Fibroblast of lung (primary cell): Measurements from ENCODE around the gene PVR. TPM values are rescaled to one million over a fixed set of nuclear protein-coding genes. Genes with fewer than 3 reads are reported as not detected.

Source experiments
- DNase-seq, 2 donors: peaks; one replicate each; pipeline versions ENCODE4 v3.0.0 to v3.0.0-alpha.2; 2010; ENCODE audit warnings: low read depth in 2 of 2
- H2AFZ ChIP-seq: 2 replicates; pipeline ENCODE4 v1.5.1; 2012; ENCODE audit warnings: low read length, control low read depth, inconsistent platforms
- H3K27ac ChIP-seq: 2 replicates; pipeline ENCODE4 v1.5.1; 2011; ENCODE audit warnings: low read length, control low read depth; ENCODE audit not compliant: insufficient read depth
- H3K27me3 ChIP-seq: 2 replicates; pipeline ENCODE4 v1.5.1; 2011; ENCODE audit warnings: mild to moderate bottlenecking, low read length; ENCODE audit not compliant: control insufficient read depth, insufficient read depth
- H3K36me3 ChIP-seq: 2 replicates; pipeline ENCODE4 v1.5.1; 2011; ENCODE audit warnings: low read length; ENCODE audit not compliant: control insufficient read depth, insufficient read depth
- H3K4me1 ChIP-seq: 2 replicates; pipeline ENCODE4 v1.5.1; 2011; ENCODE audit warnings: low read length; ENCODE audit not compliant: control insufficient read depth, insufficient read depth; ENCODE audit errors: extremely low read depth
- H3K4me2 ChIP-seq: 2 replicates; pipeline ENCODE4 v1.5.1; 2011; ENCODE audit warnings: low read length, control low read depth; ENCODE audit not compliant: insufficient read depth; ENCODE audit errors: extremely low read depth
- H3K4me3 ChIP-seq, 4 experiments: fragments of 200-600 bp in 1 of 4; sonication (generic) in 1 of 4; replicated peaks in 1 of 4; 2 replicates each; pipeline ENCODE4 v1.5.1; 2011 to 2016; ENCODE audit warnings: low read length in 4 of 4, low read depth in 3 of 4, mild to moderate bottlenecking in 3 of 4, control low read depth in 2 of 4, inconsistent platforms in 1 of 4, mixed read lengths in 1 of 4; ENCODE audit not compliant: insufficient read depth in 1 of 4; ENCODE audit errors: control extremely low read depth in 1 of 4
- H3K79me2 ChIP-seq: 2 replicates; pipeline ENCODE4 v1.5.1; 2012; ENCODE audit warnings: mild to moderate bottlenecking, low read length, inconsistent platforms; ENCODE audit not compliant: control insufficient read depth, insufficient read depth
- H3K9ac ChIP-seq: 2 replicates; pipeline ENCODE4 v1.5.1; 2011; ENCODE audit warnings: mild to moderate bottlenecking, low read length, control low read depth; ENCODE audit not compliant: insufficient read depth
- H3K9me3 ChIP-seq: 2 replicates; pipeline ENCODE4 v1.5.1; 2012; ENCODE audit warnings: low read depth, low read length; ENCODE audit not compliant: control insufficient read depth, insufficient read depth
- H4K20me1 ChIP-seq: 2 replicates; pipeline ENCODE4 v1.5.1; 2011; ENCODE audit warnings: low read length; ENCODE audit not compliant: control insufficient read depth, insufficient read depth; ENCODE audit errors: extremely low read depth
- EZH2 ChIP-seq: IDR thresholded peaks from 2 replicates; pipeline ENCODE4 v1.5.1; 2012; ENCODE audit warnings: low read length, control low read depth, mild to moderate bottlenecking; ENCODE audit errors: missing control alignments
- polyA plus RNA-seq, 2 donors: library from polyadenylated mRNA; depleted of rRNA in 1 of 2; stranded (reverse) in 1 of 2; unstranded in 1 of 2; fragments of >200 nt; gene quantifications; 2 replicates each; pipeline ENCODE4 v1.2.1, GENCODE V29; 2011 to 2012; ENCODE audit warnings: missing spikeins in 1 of 2
- total RNA-seq: library from RNA; depleted of rRNA; stranded (reverse); fragments of >200 nt; gene quantifications from 2 replicates; pipeline ENCODE4 v1.2.1, GENCODE V29; 2014
- TF ChIP-seq, protein P1 (sequence below), 2 donors: IDR thresholded peaks in 1 of 2; conservative IDR thresholded peaks in 1 of 2; 1 replicate in 1 of 2; 2 replicates in 1 of 2; pipeline ENCODE4 v1.5.1; 2011 to 2012; ENCODE audit warnings: low read length in 2 of 2, control low read depth in 1 of 2, inconsistent platforms in 1 of 2, low read depth in 1 of 2, mild to moderate bottlenecking in 1 of 2

Gene PVR
- total and polyA plus RNA-seq, 2 donors (not counting 1 experiment from before 2014, with no cell fraction given): 229 to 230 TPM

DNA sequence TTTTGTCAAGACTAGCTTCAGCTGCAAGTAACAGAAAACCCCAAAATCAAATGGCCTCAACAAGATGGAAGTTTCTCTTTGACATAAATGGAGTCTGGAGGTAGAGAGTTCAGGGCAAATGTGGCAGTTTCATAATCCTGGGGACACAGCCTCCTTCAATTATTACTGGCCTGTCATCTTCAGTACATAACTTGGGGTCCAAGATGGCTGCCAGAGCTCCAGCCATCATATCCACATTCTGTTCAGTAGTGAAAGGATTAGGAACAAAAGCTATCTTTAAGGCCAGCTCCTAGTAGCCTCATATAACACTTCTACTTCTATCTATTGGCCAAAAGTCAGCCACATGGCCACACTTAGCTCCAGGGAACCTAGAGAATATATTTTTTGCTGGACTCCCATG, 45.4 kb upstream of the PVR start:
- no peaks in the 10 kb centered on the region for H3K36me3 ChIP-seq
- H3K4me1 ChIP-seq: peaks cover 8% of the 10 kb centered on the region
- H3K27ac ChIP-seq: no peak overlapping the region
- no peaks in the 10 kb centered on the region for H3K27me3 ChIP-seq
- no peak overlapping the region for H3K4me3 ChIP-seq
- no peak for TF ChIP-seq EZH2
- TF ChIP-seq, protein P1, sequence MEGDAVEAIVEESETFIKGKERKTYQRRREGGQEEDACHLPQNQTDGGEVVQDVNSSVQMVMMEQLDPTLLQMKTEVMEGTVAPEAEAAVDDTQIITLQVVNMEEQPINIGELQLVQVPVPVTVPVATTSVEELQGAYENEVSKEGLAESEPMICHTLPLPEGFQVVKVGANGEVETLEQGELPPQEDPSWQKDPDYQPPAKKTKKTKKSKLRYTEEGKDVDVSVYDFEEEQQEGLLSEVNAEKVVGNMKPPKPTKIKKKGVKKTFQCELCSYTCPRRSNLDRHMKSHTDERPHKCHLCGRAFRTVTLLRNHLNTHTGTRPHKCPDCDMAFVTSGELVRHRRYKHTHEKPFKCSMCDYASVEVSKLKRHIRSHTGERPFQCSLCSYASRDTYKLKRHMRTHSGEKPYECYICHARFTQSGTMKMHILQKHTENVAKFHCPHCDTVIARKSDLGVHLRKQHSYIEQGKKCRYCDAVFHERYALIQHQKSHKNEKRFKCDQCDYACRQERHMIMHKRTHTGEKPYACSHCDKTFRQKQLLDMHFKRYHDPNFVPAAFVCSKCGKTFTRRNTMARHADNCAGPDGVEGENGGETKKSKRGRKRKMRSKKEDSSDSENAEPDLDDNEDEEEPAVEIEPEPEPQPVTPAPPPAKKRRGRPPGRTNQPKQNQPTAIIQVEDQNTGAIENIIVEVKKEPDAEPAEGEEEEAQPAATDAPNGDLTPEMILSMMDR (conservative IDR thresholded peaks at IDR 0.05 in 1 of 2, IDR thresholded peaks at IDR 0.05 in 1 of 2; ENCODE audit: low read depth in 1 of 2, low read length in 2 of 2): no peak
- H4K20me1 ChIP-seq: no peaks in the 10 kb centered on the region
- H3K4me2 ChIP-seq: no peak overlapping the region
- no peaks in the 10 kb centered on the region for H3K9me3 ChIP-seq
- H2AFZ ChIP-seq: no peak overlapping the region
- no peak overlapping the region for H3K9ac ChIP-seq
- no peaks in the 10 kb centered on the region for H3K79me2 ChIP-seq
- no peak for DNase-seq

DNA sequence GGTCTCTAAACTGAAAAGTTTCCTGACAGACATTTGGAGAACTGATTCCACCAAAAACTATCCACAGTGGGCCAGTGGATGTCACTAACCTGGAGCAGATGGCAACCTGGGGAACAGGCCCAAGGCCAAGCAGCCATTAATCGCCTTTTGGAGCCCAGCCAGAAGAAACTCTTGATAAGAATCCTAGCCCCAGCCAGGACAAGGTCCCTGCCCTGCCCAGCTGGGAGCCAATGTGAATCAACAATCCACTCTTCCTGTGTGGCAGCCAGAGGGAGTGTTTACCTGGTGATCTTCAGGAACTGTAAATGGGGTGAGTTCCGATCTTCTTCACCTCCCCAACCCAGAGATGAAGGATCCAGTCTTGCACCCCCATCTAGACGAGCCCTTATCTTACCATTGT, 44.8 kb upstream of the PVR start:
- no peak overlapping the region for H2AFZ ChIP-seq
- TF ChIP-seq, protein P1 (conservative IDR thresholded peaks at IDR 0.05 in 1 of 2, IDR thresholded peaks at IDR 0.05 in 1 of 2; ENCODE audit: low read depth in 1 of 2, low read length in 2 of 2): no peak
- TF ChIP-seq EZH2: no peak

DNA sequence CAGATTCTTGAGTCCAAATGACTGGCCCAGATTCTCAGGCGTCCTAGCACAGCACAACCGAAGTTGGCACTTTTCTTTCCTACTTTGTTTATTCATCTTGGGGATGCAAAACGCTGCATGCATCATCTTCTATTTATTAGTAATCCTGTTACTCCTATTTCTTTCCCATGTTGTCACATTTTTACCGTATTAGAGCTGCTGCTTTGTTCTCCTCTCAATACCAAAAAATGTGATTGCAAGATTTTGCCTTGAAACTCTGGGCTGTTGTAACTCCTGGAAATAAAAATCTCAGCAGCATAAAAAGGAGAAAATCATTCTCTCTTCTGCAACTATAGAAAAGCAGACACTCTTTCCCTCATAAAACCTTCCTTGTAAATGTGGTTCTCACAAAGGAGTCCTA, 43.2 kb upstream of the PVR start:
- H3K27ac ChIP-seq: no peak overlapping the region
- peaks cover 18% of the 10 kb centered on the region for H3K4me1 ChIP-seq
- H3K36me3 ChIP-seq: no peaks in the 10 kb centered on the region
- no peak overlapping the region for H3K4me3 ChIP-seq
- peak in 1 of 2 donors; percentile 58 for DNase-seq
- H3K27me3 ChIP-seq: no peaks in the 10 kb centered on the region
- no peak overlapping the region for H2AFZ ChIP-seq
- no peaks in the 10 kb centered on the region for H4K20me1 ChIP-seq
- TF ChIP-seq EZH2: no peak
- TF ChIP-seq, protein P1 (conservative IDR thresholded peaks at IDR 0.05 in 1 of 2, IDR thresholded peaks at IDR 0.05 in 1 of 2; ENCODE audit: low read depth in 1 of 2, low read length in 2 of 2): no peak
- H3K9ac ChIP-seq: no peak overlapping the region
- H3K4me2 ChIP-seq: no peak overlapping the region
- no peaks in the 10 kb centered on the region for H3K79me2 ChIP-seq
- no peaks in the 10 kb centered on the region for H3K9me3 ChIP-seq

More for the DNA sequence above, 44.8 kb upstream of the PVR start:
- Histone ChIP-seq H3K4me3 (no peak overlapping the region), H3K27ac (no peak overlapping the region), H3K79me2 (no peaks in the 10 kb centered on the region), H3K36me3 (no peaks in the 10 kb centered on the region), H3K4me2 (no peak overlapping the region), H3K9ac (no peak overlapping the region), H3K27me3 (no peaks in the 10 kb centered on the region), H4K20me1 (no peaks in the 10 kb centered on the region), H3K4me1 (peaks cover 13% of the 10 kb centered on the region), H3K9me3 (no peaks in the 10 kb centered on the region)
- DNase-seq: no peak
